ENCODE results near the gene PRKN. TPM values are rescaled to one million over a fixed set of nuclear protein-coding genes. Genes with fewer than 3 reads are reported as not detected.
"Not testable (repeated sequence)": the region's sequence is repeated elsewhere in the genome, so short reads cannot be mapped to it uniquely, and the experiment has no call there.

The PRKN gene
- total RNA-seq, 1 experiment from 2014 or later: 2.0 TPM

DNA sequence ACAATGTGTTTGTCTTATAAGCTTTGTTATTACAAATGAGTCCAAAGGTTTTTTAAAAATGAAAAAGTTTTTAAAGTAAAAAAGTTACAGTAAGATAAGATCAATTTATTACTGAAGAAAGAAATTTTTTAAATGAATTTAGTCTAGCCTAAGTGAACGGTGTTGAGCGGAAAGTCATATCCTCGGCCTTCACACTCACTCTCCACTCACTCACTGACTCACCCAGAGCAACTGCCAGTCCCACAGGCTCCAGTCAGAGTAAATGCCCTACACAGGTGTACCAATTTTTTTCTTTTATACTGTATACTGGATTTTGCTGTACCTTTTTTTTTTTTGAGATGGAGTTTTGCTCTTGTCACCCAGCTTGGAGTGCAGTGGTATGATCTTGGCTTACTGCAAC, 1411.0 kb downstream of the PRKN start:
- no peak overlapping the region for H4K5ac ChIP-seq (ENCODE audit: insufficient read length, low read depth, low read length)
- H3K18ac ChIP-seq (ENCODE audit: insufficient read length, low read depth, low read length): no peak overlapping the region
- H2AFZ ChIP-seq (ENCODE audit: low read length): no peak overlapping the region
- Mint-ChIP-seq H3K9me3 (peaks cover 11 to 14% of the 10 kb centered on the region in 2 experiments), H3K36me3 (ENCODE audit: insufficient read depth in 1 of 3, low read depth in 3 of 3) (peaks cover 0 to 11% (median 3%) of the 10 kb centered on the region in 3 experiments; a peak in 5 of 7 replicates), H3K27me3 (ENCODE audit: low read depth) (peaks cover 1% of the 10 kb centered on the region; the same call in 1 of the 2 replicates), H3K27ac (no peak overlapping the region), H3K4me3 (no peak overlapping the region), H3K4me1 (peaks cover 26 to 33% of the 10 kb centered on the region in 2 experiments)
- no peak overlapping the region for H4K91ac ChIP-seq (ENCODE audit: insufficient read length, low read depth, low read length)
- H2BK15ac ChIP-seq (ENCODE audit: low read depth, low read length): no peak overlapping the region
- no peak overlapping the region for H2BK120ac ChIP-seq (ENCODE audit: low read depth, low read length, poor library complexity, severe bottlenecking)
- peaks cover 2% of the 10 kb centered on the region; the same call in 1 of the 2 replicates for H3K4me1 ChIP-seq (ENCODE audit: insufficient read depth, low read length)
- no peak overlapping the region for H3K4ac ChIP-seq (ENCODE audit: low read depth, low read length)
- H3K56ac ChIP-seq (ENCODE audit: insufficient read length, low read depth, low read length): no peak overlapping the region
- H2BK20ac ChIP-seq (ENCODE audit: low read depth, low read length, poor library complexity, severe bottlenecking): no peak overlapping the region
- no peaks in the 10 kb centered on the region for H3K27me3 ChIP-seq (ENCODE audit: insufficient read depth, low read length)
- H3K9me3 ChIP-seq (ENCODE audit: control insufficient read depth, low read depth, low read length): no peaks in the 10 kb centered on the region
- H3K23ac ChIP-seq (ENCODE audit: insufficient read length, low read depth, low read length): no peak overlapping the region
- no peak overlapping the region for H3K4me2 ChIP-seq (ENCODE audit: insufficient read depth, insufficient read length, low read length)
- H4K8ac ChIP-seq (replicated peaks; ENCODE audit: insufficient read length, low read depth, low read length): no peak overlapping the region
- H2BK12ac ChIP-seq (ENCODE audit: insufficient read length, low read depth, low read length): no peak overlapping the region
- WGBS (ENCODE audit: extremely low coverage, insufficient read length, low lambda C conversion rate): no CpG with 5 or more reads among the region's 3 CpGs
- TF ChIP-seq, protein P1, sequence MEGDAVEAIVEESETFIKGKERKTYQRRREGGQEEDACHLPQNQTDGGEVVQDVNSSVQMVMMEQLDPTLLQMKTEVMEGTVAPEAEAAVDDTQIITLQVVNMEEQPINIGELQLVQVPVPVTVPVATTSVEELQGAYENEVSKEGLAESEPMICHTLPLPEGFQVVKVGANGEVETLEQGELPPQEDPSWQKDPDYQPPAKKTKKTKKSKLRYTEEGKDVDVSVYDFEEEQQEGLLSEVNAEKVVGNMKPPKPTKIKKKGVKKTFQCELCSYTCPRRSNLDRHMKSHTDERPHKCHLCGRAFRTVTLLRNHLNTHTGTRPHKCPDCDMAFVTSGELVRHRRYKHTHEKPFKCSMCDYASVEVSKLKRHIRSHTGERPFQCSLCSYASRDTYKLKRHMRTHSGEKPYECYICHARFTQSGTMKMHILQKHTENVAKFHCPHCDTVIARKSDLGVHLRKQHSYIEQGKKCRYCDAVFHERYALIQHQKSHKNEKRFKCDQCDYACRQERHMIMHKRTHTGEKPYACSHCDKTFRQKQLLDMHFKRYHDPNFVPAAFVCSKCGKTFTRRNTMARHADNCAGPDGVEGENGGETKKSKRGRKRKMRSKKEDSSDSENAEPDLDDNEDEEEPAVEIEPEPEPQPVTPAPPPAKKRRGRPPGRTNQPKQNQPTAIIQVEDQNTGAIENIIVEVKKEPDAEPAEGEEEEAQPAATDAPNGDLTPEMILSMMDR (conservative IDR thresholded peaks at IDR 0.05): no peak
- no peak overlapping the region for H2AK5ac ChIP-seq (ENCODE audit: insufficient read length, low read length)
- H3K27ac ChIP-seq (ENCODE audit: insufficient read length, low read depth, low read length): no peak overlapping the region
- H3K79me1 ChIP-seq (ENCODE audit: insufficient read depth, low read depth, low read length, poor library complexity, severe bottlenecking): no peaks in the 10 kb centered on the region
- no peaks in the 10 kb centered on the region for H3K79me2 ChIP-seq (ENCODE audit: insufficient read depth, low read length)
- H3K23me2 ChIP-seq (ENCODE audit: insufficient read length, low read depth, low read length, poor library complexity, severe bottlenecking): no peaks in the 10 kb centered on the region
- no peak overlapping the region for H3T11ph ChIP-seq (ENCODE audit: low read length)
- H4K20me1 ChIP-seq (ENCODE audit: control insufficient read depth, insufficient read depth, insufficient read length): no peaks in the 10 kb centered on the region
- H3K9ac ChIP-seq (ENCODE audit: extremely low read depth, insufficient read length, low read length): no peak overlapping the region
- no peak overlapping the region for H3K14ac ChIP-seq (ENCODE audit: insufficient read depth, low read length)
- no peak for DNase-seq
- no peak overlapping the region for H2BK5ac ChIP-seq (ENCODE audit: insufficient read length, low read length)

DNA sequence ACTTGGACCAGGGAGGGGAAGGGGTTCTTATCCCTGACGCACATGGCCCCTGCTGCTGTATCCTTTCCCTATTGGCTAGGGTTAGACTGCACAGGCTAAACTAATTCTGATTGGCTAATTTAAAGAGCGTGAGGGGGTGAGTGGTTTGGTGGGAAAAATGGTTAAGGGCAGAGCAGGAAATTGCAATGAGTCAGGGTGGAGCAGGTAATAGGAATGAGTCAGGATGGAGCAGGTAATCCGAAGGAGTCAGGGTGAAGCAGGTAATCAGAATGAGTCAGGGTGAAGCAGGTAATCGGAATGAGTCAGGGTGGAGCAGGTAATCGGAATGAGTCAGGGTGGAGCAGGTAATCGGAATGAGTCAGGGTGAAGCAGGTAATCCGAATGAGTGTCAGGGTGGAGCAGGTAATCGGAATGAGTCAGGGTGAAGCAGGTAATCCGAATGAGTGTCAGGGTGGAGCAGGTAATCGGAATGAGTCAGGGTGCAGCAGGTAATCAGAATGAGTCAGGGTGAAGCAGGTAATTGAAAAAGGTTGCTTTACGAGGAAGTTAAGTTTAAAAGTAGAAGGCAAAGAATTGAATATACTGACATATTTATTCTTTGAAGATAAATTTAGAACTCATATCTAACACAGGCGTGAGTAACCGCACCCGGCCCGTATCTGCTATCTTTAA, 1412.2 kb downstream of the PRKN start:
- not testable (repeated sequence) for H3K9me3 ChIP-seq (ENCODE audit: control insufficient read depth, low read depth, low read length); H3K4me3 Mint-ChIP-seq; H3K56ac ChIP-seq (ENCODE audit: insufficient read length, low read depth, low read length); H3K4me2 ChIP-seq (ENCODE audit: insufficient read depth, insufficient read length, low read length); H3K23ac ChIP-seq (ENCODE audit: insufficient read length, low read depth, low read length); H2BK15ac ChIP-seq (ENCODE audit: low read depth, low read length); H3K79me1 ChIP-seq (ENCODE audit: insufficient read depth, low read depth, low read length, poor library complexity, severe bottlenecking); H3K79me2 ChIP-seq (ENCODE audit: insufficient read depth, low read length); H3K27me3 Mint-ChIP-seq (ENCODE audit: low read depth); H3K27me3 ChIP-seq (ENCODE audit: insufficient read depth, low read length); H3K27ac Mint-ChIP-seq; H2BK5ac ChIP-seq (ENCODE audit: insufficient read length, low read length); H2BK20ac ChIP-seq (ENCODE audit: low read depth, low read length, poor library complexity, severe bottlenecking); H3K14ac ChIP-seq (ENCODE audit: insufficient read depth, low read length); H3K23me2 ChIP-seq (ENCODE audit: insufficient read length, low read depth, low read length, poor library complexity, severe bottlenecking); H2BK120ac ChIP-seq (ENCODE audit: low read depth, low read length, poor library complexity, severe bottlenecking); H3K9ac ChIP-seq (ENCODE audit: extremely low read depth, insufficient read length, low read length); H3K4ac ChIP-seq (ENCODE audit: low read depth, low read length); H3K18ac ChIP-seq (ENCODE audit: insufficient read length, low read depth, low read length); DNase-seq; H4K5ac ChIP-seq (ENCODE audit: insufficient read length, low read depth, low read length); H2AFZ ChIP-seq (ENCODE audit: low read length); H3K4me1 ChIP-seq (ENCODE audit: insufficient read depth, low read length); H3K27ac ChIP-seq (ENCODE audit: insufficient read length, low read depth, low read length); H4K8ac ChIP-seq (replicated peaks; ENCODE audit: insufficient read length, low read depth, low read length); H2AK5ac ChIP-seq (ENCODE audit: insufficient read length, low read length); H3T11ph ChIP-seq (ENCODE audit: low read length); H4K91ac ChIP-seq (ENCODE audit: insufficient read length, low read depth, low read length); H2BK12ac ChIP-seq (ENCODE audit: insufficient read length, low read depth, low read length); H4K20me1 ChIP-seq (ENCODE audit: control insufficient read depth, insufficient read depth, insufficient read length)
- Mint-ChIP-seq H3K36me3 (ENCODE audit: insufficient read depth in 1 of 3, low read depth in 3 of 3) (peaks cover 0 to 11% (median 3%) of the 10 kb centered on the region in 3 experiments; a peak in 5 of 7 replicates), H3K4me1 (peaks cover 26 to 33% of the 10 kb centered on the region in 2 experiments), H3K9me3 (peaks cover 13 to 14% of the 10 kb centered on the region in 2 experiments)
- WGBS (ENCODE audit: extremely low coverage, insufficient read length, low lambda C conversion rate): 100% methylated on average over 1 of the region's 15 CpGs
